Esophagus squamous epithelium (tissue), 5 donors: ENCODE results near the gene ZNF225. TPM values are rescaled to one million over a fixed set of nuclear protein-coding genes. Genes with fewer than 3 reads are reported as not detected.
A peak's percentile ranks its signal among the peaks of the same experiment; 100 is the strongest.

Experiments used
- DNase-seq: peaks from one replicate; lab custom pipeline; 2025; lab: John Stamatoyannopoulos, UW
- H3K27ac ChIP-seq, 4 donors: fragments of 200-600 bp; sonication (generic); one replicate each; pipeline ENCODE4 v1.5.1; 2016 to 2019; ENCODE audit warnings: mild to moderate bottlenecking in 1 of 4
- H3K27me3 ChIP-seq, 4 donors: fragments of 200-600 bp; sonication (generic); 1 replicate in 3 of 4; 2 replicates in 1 of 4; pipeline versions ENCODE4 v1.5.1 to v1.6.0; 2017 to 2021; ENCODE audit warnings: antibody characterized with exemption in 1 of 4
- H3K36me3 ChIP-seq, 3 donors: fragments of 200-600 bp; sonication (generic); one replicate each; pipeline ENCODE4 v1.5.1; 2016 to 2019
- H3K4me1 ChIP-seq, 3 donors: fragments of 200-600 bp; sonication (generic); one replicate each; pipeline ENCODE4 v1.5.1; 2017 to 2019
- H3K4me3 ChIP-seq, 4 donors: fragments of 200-600 bp; sonication (generic); 1 replicate in 3 of 4; 2 replicates in 1 of 4; pipeline ENCODE4 v1.5.1; 2016 to 2019; ENCODE audit warnings: mild to moderate bottlenecking in 2 of 4, moderate library complexity in 1 of 4
- H3K9me3 ChIP-seq, 3 donors: fragments of 200-600 bp; sonication (generic); one replicate each; pipeline ENCODE4 v1.5.1; 2016 to 2019
- CTCF ChIP-seq, 6 experiments: fragments of 450-650 bp in 4 of 6; fragments of 200-600 bp in 2 of 6; sonication (generic) in 2 of 6; IDR thresholded peaks; one replicate each; pipeline ENCODE4 v1.5.1; 2016 to 2019; ENCODE audit warnings: antibody characterized with exemption in 6 of 6, mild to moderate bottlenecking in 4 of 6, moderate library complexity in 4 of 6
- POLR2A ChIP-seq, 4 donors: fragments of 450-650 bp; IDR thresholded peaks; one replicate each; pipeline ENCODE4 v1.6.1; 2017; ENCODE audit warnings: antibody characterized with exemption in 4 of 4, mild to moderate bottlenecking in 4 of 4, moderate library complexity in 3 of 4
- WGBS, 2 donors: methylation state at CpG; one replicate each; pipeline ENCODE4 v1.1.5; 2018; 5-methylcytosine and 5-hydroxymethylcytosine counted together
- intact Hi-C: fragments of 100-400 bp; cut with DNase I; formaldehyde crosslinking; loops from one replicate; pipeline ENCODE4 v1.15.0; 2022
- total RNA-seq, 4 donors: library from RNA; depleted of rRNA; stranded (reverse); fragments of >200 nt; gene quantifications; one replicate each; pipeline ENCODE4 v1.1.0, GENCODE V29; 2016
- donor health status: DM: yes; HTN: yes; CAD: no.

ZNF225 gene
- 1 to 10 TPM; 1.2 to 3.1 (median 2.4) TPM for total RNA-seq

- WGBS, 2 donors, result 0% methylated on average over 15 to 26 of the region's 44 CpGs
- intact Hi-C loops, result no loop called here
- Histone ChIP-seq H3K4me1 (peaks cover 0 to 25% (median 17%) of the 10 kb centered on the region in 3 donors), H3K4me3 (peak within 1 kb of the TSS; percentile 64 to 86 (median 71)), H3K27ac (peak within 1 kb of the TSS; percentile 72 to 83 (median 79)), H3K27me3 (no peaks in the 10 kb centered on the region), H3K36me3 (peaks cover 0 to 31% (median 8%) of the 10 kb centered on the region in 3 donors), H3K9me3 (peaks cover 0 to 29% (median 22%) of the 10 kb centered on the region in 3 donors)
- no peak for TF ChIP-seq POLR2A (IDR thresholded peaks at IDR 0.05)
- TF ChIP-seq CTCF (IDR thresholded peaks at IDR 0.05), result peak in 1 of 6 experiments; percentile 3
- peak; percentile 65 for DNase-seq
These were observed at the start of gene ZNF225 for GRCh38 chr19:44113138-44113783. ZNF225 (plus strand) TSS chr19:44113399; CDS start chr19:44115828, 2,429 bp downstream.

GRCh38 chr19:44066305-44066704 lies 46.9 kb upstream of the ZNF225 start:
- Histone ChIP-seq H3K36me3 (peaks cover under 1 to 68% (median 14%) of the 10 kb centered on the region in 3 donors), H3K4me3 (peak overlapping the region in 1 of 4 donors; percentile 0), H3K27ac (no peak overlapping the region), H3K9me3 (peaks cover 14 to 76% (median 57%) of the 10 kb centered on the region in 3 donors), H3K4me1 (peaks cover 0 to 2% (median 1%) of the 10 kb centered on the region in 3 donors), H3K27me3 (no peaks in the 10 kb centered on the region)
- TF ChIP-seq POLR2A (IDR thresholded peaks at IDR 0.05) (no peak), CTCF (IDR thresholded peaks at IDR 0.05) (no peak)
- DNase-seq, result no peak
- WGBS, 2 donors, result 50 to 65% methylated on average over 3 of the region's 3 CpGs
- intact Hi-C loops, result no loop called here

GRCh38 chr19:44069415-44069814 lies 43.8 kb upstream of the ZNF225 start:
- TF ChIP-seq CTCF (IDR thresholded peaks at IDR 0.05) (no peak), POLR2A (IDR thresholded peaks at IDR 0.05) (no peak)
- H3K27ac ChIP-seq, result no peak overlapping the region
- H3K36me3 ChIP-seq, result peaks cover 0 to 37% (median 5%) of the 10 kb centered on the region in 3 donors
- no peak overlapping the region for H3K4me3 ChIP-seq
- peaks cover 8 to 25% (median 9%) of the 10 kb centered on the region in 3 donors for H3K4me1 ChIP-seq
- no peak for DNase-seq
- no peaks in the 10 kb centered on the region for H3K27me3 ChIP-seq
- 92 to 100% methylated on average over 1 of the region's 1 CpG for WGBS, 2 donors
- H3K9me3 ChIP-seq, result peaks cover 14 to 54% (median 42%) of the 10 kb centered on the region in 3 donors
- intact Hi-C loops, result no loop called here

- H3K27ac ChIP-seq, result peak within 1 kb of the TSS; percentile 46 to 65 (median 61)
- 0 to 9% methylated on average over 22 to 33 of the region's 40 CpGs for WGBS, 2 donors
- no peak for TF ChIP-seq POLR2A (IDR thresholded peaks at IDR 0.05)
- no peak for TF ChIP-seq CTCF (IDR thresholded peaks at IDR 0.05)
- peak; percentile 29 for DNase-seq
- intact Hi-C loops, result no loop called here
- no peaks in the 10 kb centered on the region for H3K27me3 ChIP-seq
- peak within 1 kb of the TSS; percentile 40 to 85 (median 68) for H3K4me3 ChIP-seq
- peaks cover 8 to 25% (median 9%) of the 10 kb centered on the region in 3 donors for H3K4me1 ChIP-seq
- H3K9me3 ChIP-seq, result peaks cover 5 to 32% (median 27%) of the 10 kb centered on the region in 3 donors
- H3K36me3 ChIP-seq, result peaks cover 0 to 22% (median 0%) of the 10 kb centered on the region in 3 donors
These were observed 41.2 kb upstream of the ZNF225 start, which contains the start of gene ZNF284 for GRCh38 chr19:44071824-44072542. ZNF284 (plus strand) TSS chr19:44072159; CDS start chr19:44076390, 4,231 bp downstream.
